DND-41 (cell line): ENCODE results near the gene FBXO11.

ENCODE experiments used
- CTCF ChIP-seq: IDR thresholded peaks from 2 replicates; pipeline ENCODE4 v1.5.1; 2012; ENCODE audit warnings: borderline replicate concordance, low read length, moderate library complexity, mild to moderate bottlenecking; ENCODE audit not compliant: poor library complexity, severe bottlenecking; ENCODE audit errors: extremely low read depth
- EZH2 ChIP-seq: IDR thresholded peaks from 3 replicates; pipeline ENCODE4 v1.6.1; 2012; ENCODE audit warnings: borderline replicate concordance, low read depth, mild to moderate bottlenecking, moderate library complexity, low read length, inconsistent platforms; ENCODE audit not compliant: severe bottlenecking

- no peak for TF ChIP-seq CTCF
- no peak for TF ChIP-seq EZH2
These were observed 123.4 kb downstream of the FBXO11 start, which contains the start of gene MSH6 for GRCh38 chr2:47782671-47783485.
